Inflammatory macrophage treated with lipopolysaccharide for 1 hour (primary cell): ENCODE results near the gene LRRC4C.
"Not testable (repeated sequence)": the region's sequence is repeated elsewhere in the genome, so short reads cannot be mapped to it uniquely, and the experiment has no call there.

Experiments used
- DNase-seq, 2 donors: peaks; one replicate each; pipeline ENCODE4 v3.0.0-alpha.2; 2020 to 2022

Gene LRRC4C

GRCh38 chr11:41003339-41004282, 455.8 kb downstream of the LRRC4C start:
- DNase-seq: no peak

GRCh38 chr11:40998920-40999319, 460.5 kb downstream of the LRRC4C start:
- DNase-seq: no peak

GRCh38 chr11:40987776-40988435, 471.5 kb downstream of the LRRC4C start:
- DNase-seq: no peak

- no peak for DNase-seq
Observed at GRCh38 chr11:40986320-40986719, 473.1 kb downstream of the LRRC4C start.

GRCh38 chr11:40975076-40975475, 484.4 kb downstream of the LRRC4C start:
- no peak for DNase-seq

- no peak for DNase-seq
Observed at GRCh38 chr11:40974186-40974795, 485.2 kb downstream of the LRRC4C start.

GRCh38 chr11:40958707-40959106, 500.7 kb downstream of the LRRC4C start:
- no peak for DNase-seq

GRCh38 chr11:40952479-40952878, 507.0 kb downstream of the LRRC4C start:
- DNase-seq: no peak

- DNase-seq: no peak
Observed at GRCh38 chr11:40938002-40938401, 521.5 kb downstream of the LRRC4C start.

GRCh38 chr11:40924915-40925314, 534.5 kb downstream of the LRRC4C start:
- no peak for DNase-seq

GRCh38 chr11:40921246-40921645, 538.2 kb downstream of the LRRC4C start:
- no peak for DNase-seq

GRCh38 chr11:40910774-40911173, 548.7 kb downstream of the LRRC4C start:
- DNase-seq: not testable (repeated sequence)

GRCh38 chr11:40894501-40894900, 565.0 kb downstream of the LRRC4C start:
- no peak for DNase-seq

GRCh38 chr11:40885250-40885954, 574.0 kb downstream of the LRRC4C start:
- DNase-seq: no peak

- DNase-seq: no peak
Observed at GRCh38 chr11:40882301-40882700, 577.2 kb downstream of the LRRC4C start.

- DNase-seq: no peak
Observed at GRCh38 chr11:40879911-40880310, 579.5 kb downstream of the LRRC4C start.

GRCh38 chr11:40877981-40878380, 581.5 kb downstream of the LRRC4C start:
- DNase-seq: no peak

- DNase-seq: no peak
Observed at GRCh38 chr11:40877256-40877655, 582.2 kb downstream of the LRRC4C start.

GRCh38 chr11:40867991-40868632, 591.3 kb downstream of the LRRC4C start:
- no peak for DNase-seq

GRCh38 chr11:40857754-40858153, 601.7 kb downstream of the LRRC4C start:
- DNase-seq: not testable (repeated sequence)

GRCh38 chr11:40842750-40843339, 616.6 kb downstream of the LRRC4C start:
- DNase-seq: no peak

- no peak for DNase-seq
Observed at GRCh38 chr11:40841231-40841630, 618.2 kb downstream of the LRRC4C start.
